Ishikawa (cell line): ENCODE results near the gene FGD6.

Source experiments
- EP300 ChIP-seq: IDR thresholded peaks from 2 replicates; pipeline ENCODE4 v1.6.1; 2012; ENCODE audit warnings: borderline replicate concordance
- MAX ChIP-seq: IDR thresholded peaks from 2 replicates; pipeline ENCODE4 v1.6.1; 2012
- NFIC ChIP-seq: IDR thresholded peaks from 2 replicates; pipeline ENCODE4 v1.6.1; 2012

GRCh38 chr12:95208678-95209077 is 8.6 kb downstream of the FGD6 start:
- TF ChIP-seq EP300 (peak; percentile 25; the same call in 1 of the 2 replicates), MAX (0 out of 2 replicates have a peak, but pooled peaks have one; percentile 40), NFIC (peak; percentile 54; the same call in 1 of the 2 replicates)
